Endothelial cell of umbilical vein (primary cell): Measurements from ENCODE around the gene MTFP1. TPM values are rescaled to one million over a fixed set of nuclear protein-coding genes. Genes with fewer than 3 reads are reported as not detected.

Experiments used
- BruUV-seq: library from RNA; stranded (reverse); fragments of 400-500 nt; replicated peaks from 2 replicates; lab custom pipeline; 2021; lab: Mats Ljungman, UMichigan
- CTCF ChIA-PET: fragments of 300-600, 350-600 bp; sonication (Branson Sonifier 250); formaldehyde crosslinking; loops from one replicate; lab custom pipeline; 2021; ENCODE audit warnings: antibody characterized with exemption, inconsistent platforms; lab: Charles Lee
- POLR2A ChIA-PET: fragments of 300-600, 350-600 bp; sonication (Branson Sonifier 250); formaldehyde crosslinking; loops from one replicate; lab custom pipeline; 2021; ENCODE audit warnings: antibody characterized with exemption, inconsistent platforms; lab: Charles Lee
- DNase-seq: peaks from one replicate; pipeline ENCODE4 v3.0.0-alpha.2; 2011; ENCODE audit warnings: low read depth, low spot score
- FAIRE-seq: peaks from 2 replicates; lab custom pipeline; 2011; peaks lifted over from hg19 to GRCh38; lab: Jason Lieb, UNC
- H2AFZ ChIP-seq: 2 replicates; pipeline ENCODE4 v1.6.0; 2012; ENCODE audit warnings: low read depth, low read length, control low read depth, inconsistent platforms
- H3K27ac ChIP-seq: 2 replicates; pipeline ENCODE4 v1.5.1; 2011; ENCODE audit warnings: low read depth, mild to moderate bottlenecking, control low read depth, low read length, moderate library complexity; ENCODE audit not compliant: insufficient read depth
- H3K27me3 ChIP-seq, 2 experiments: 2 replicates each; pipeline versions ENCODE4 v1.6.0 to v1.6.1; 2011; ENCODE audit warnings: low read length in 2 of 2, mixed read lengths in 1 of 2; ENCODE audit not compliant: control insufficient read depth in 2 of 2, insufficient read depth in 2 of 2
- H3K36me3 ChIP-seq, 2 experiments: 2 replicates in 1 of 2; 3 replicates in 1 of 2; pipeline ENCODE4 v1.5.1; 2011; ENCODE audit warnings: low read length in 2 of 2, mild to moderate bottlenecking in 1 of 2, moderate library complexity in 1 of 2; ENCODE audit not compliant: control insufficient read depth in 2 of 2, insufficient read depth in 2 of 2; ENCODE audit errors: extremely low read depth in 1 of 2
- H3K4me1 ChIP-seq: 3 replicates; pipeline ENCODE4 v1.5.1; 2011; ENCODE audit warnings: mild to moderate bottlenecking, low read length; ENCODE audit not compliant: control insufficient read depth, insufficient read depth; ENCODE audit errors: extremely low read depth
- H3K4me2 ChIP-seq: 2 replicates; pipeline ENCODE4 v1.6.1; 2011; ENCODE audit warnings: low read length, control low read depth, mixed read lengths; ENCODE audit not compliant: insufficient read depth
- H3K4me3 ChIP-seq, 3 experiments: fragments of 200-600 bp in 1 of 3; sonication (generic), shearing (Covaris generic) in 1 of 3; replicated peaks in 1 of 3; 2 replicates each; pipeline ENCODE4 v1.5.1; 2011 to 2016; ENCODE audit warnings: control low read depth in 3 of 3, low read length in 3 of 3, mild to moderate bottlenecking in 2 of 3, inconsistent platforms in 1 of 3, low read depth in 1 of 3, moderate library complexity in 1 of 3; ENCODE audit not compliant: insufficient read depth in 1 of 3
- H3K79me2 ChIP-seq: 2 replicates; pipeline ENCODE4 v1.6.0; 2012; ENCODE audit warnings: low read length, inconsistent platforms; ENCODE audit not compliant: control insufficient read depth, insufficient read depth
- H3K9ac ChIP-seq: replicated peaks from 2 replicates; pipeline ENCODE3; 2011; ENCODE audit warnings: low read length, control low read depth; ENCODE audit not compliant: insufficient read depth; ENCODE audit errors: extremely low read depth
- H3K9me1 ChIP-seq: replicated peaks from 3 replicates; pipeline ENCODE4 v1.6.0; 2011; ENCODE audit warnings: mild to moderate bottlenecking, low read length; ENCODE audit not compliant: control insufficient read depth, insufficient read depth; ENCODE audit errors: extremely low read depth
- H3K9me3 ChIP-seq: replicated peaks from 2 replicates; pipeline ENCODE4 v1.5.1; 2012; ENCODE audit warnings: low read length, inconsistent platforms; ENCODE audit not compliant: control insufficient read depth, insufficient read depth
- H4K20me1 ChIP-seq: replicated peaks from 2 replicates; pipeline ENCODE3; 2011; ENCODE audit warnings: mild to moderate bottlenecking, low read length; ENCODE audit not compliant: control insufficient read depth, insufficient read depth; ENCODE audit errors: extremely low read depth
- CTCF ChIP-seq, 2 donors: IDR thresholded peaks; 1 replicate in 1 of 2; 2 replicates in 1 of 2; pipeline ENCODE4 v1.5.1; 2011; ENCODE audit warnings: low read length in 2 of 2, mild to moderate bottlenecking in 2 of 2, moderate library complexity in 2 of 2, control low read depth in 1 of 2, inconsistent platforms in 1 of 2, low read depth in 1 of 2; ENCODE audit not compliant: insufficient read depth in 1 of 2; ENCODE audit errors: extremely low read depth in 1 of 2
- EZH2 ChIP-seq: IDR thresholded peaks from 2 replicates; pipeline ENCODE4 v1.6.1; 2012; ENCODE audit warnings: borderline replicate concordance, low read depth, mild to moderate bottlenecking, moderate library complexity, low read length, inconsistent platforms; ENCODE audit not compliant: severe bottlenecking
- FOS ChIP-seq: IDR thresholded peaks from 2 replicates; pipeline ENCODE4 v1.6.1; 2011; ENCODE audit warnings: mild to moderate bottlenecking, low read length, moderate library complexity, borderline replicate concordance; ENCODE audit not compliant: insufficient read depth
- GATA2 ChIP-seq: IDR thresholded peaks from 2 replicates; pipeline ENCODE4 v1.7.0; 2011; ENCODE audit warnings: low read depth, mild to moderate bottlenecking, moderate library complexity, mixed read lengths, low read length; ENCODE audit not compliant: insufficient read length, insufficient read depth
- JUN ChIP-seq: IDR thresholded peaks from 2 replicates; pipeline ENCODE4 v1.6.1; 2011; ENCODE audit warnings: borderline replicate concordance, low read depth; ENCODE audit not compliant: insufficient read length, insufficient read depth
- MAX ChIP-seq: IDR thresholded peaks from 2 replicates; pipeline ENCODE4 v1.6.1; 2011; ENCODE audit not compliant: insufficient read depth, insufficient read length
- MYC ChIP-seq: IDR thresholded peaks from one replicate; pipeline ENCODE4 v1.6.1; 2011; ENCODE audit warnings: mild to moderate bottlenecking, low read depth, low read length
- POLR2A ChIP-seq: IDR thresholded peaks from 2 replicates; pipeline ENCODE4 v1.6.1; 2012; ENCODE audit warnings: low read depth, mild to moderate bottlenecking, control low read depth, low read length
- POLR2AphosphoS5 ChIP-seq: IDR thresholded peaks from 2 replicates; pipeline ENCODE4 v1.6.1; 2012; ENCODE audit warnings: low read depth, mild to moderate bottlenecking, control low read depth, low read length, moderate library complexity; ENCODE audit not compliant: insufficient read depth
- dilution Hi-C: fragments of 300-500 bp; cut with MboI; formaldehyde crosslinking; loops from one replicate; pipeline ENCODE4 v1.15.0; 2019; ENCODE audit warnings: low sequenced_read_pairs; ENCODE audit not compliant: extremely low pct_ligation_motif_present
- intact Hi-C: fragments of 100-400 bp; cut with micrococcal nuclease; formaldehyde crosslinking; loops from one replicate; pipeline ENCODE4 v1.10.0; 2022
- polyA plus RNA-seq, 4 experiments: library from polyadenylated mRNA; depleted of rRNA in 3 of 4; stranded (reverse) in 3 of 4; unstranded in 1 of 4; fragments of >200 nt; gene quantifications; 2 replicates each; pipeline versions ENCODE4 v1.2.1 to v1.2.3, GENCODE V29; 2011 to 2012; ENCODE audit warnings: missing spikeins in 1 of 4
- total RNA-seq: library from RNA; stranded (reverse); gene quantifications from 2 replicates; pipeline ENCODE4 v1.2.3, GENCODE V29; 2021

MTFP1 gene
- total and polyA plus RNA-seq, 2 donors (not counting 3 experiments of a cell fraction or from before 2014, with no cell fraction given), result 30.3 to 41.9 TPM

- no peaks in the 10 kb centered on the region for H3K4me1 ChIP-seq
- TF ChIP-seq GATA2 (no peak), CTCF (IDR thresholded peaks at IDR 0.05; ENCODE audit: extremely low read depth in 1 of 2, insufficient read depth in 1 of 2, low read depth in 1 of 2, low read length in 2 of 2) (peak; percentile 77 to 83), MYC (no peak), EZH2 (no peak), MAX (no peak), JUN (no peak), POLR2AphosphoS5 (peak; percentile 64), POLR2A (peak; percentile 21), FOS (no peak)
- no peak overlapping the region for H3K27ac ChIP-seq
- H3K27me3 ChIP-seq, result no peaks in the 10 kb centered on the region
- no peaks in the 10 kb centered on the region for H3K9me1 ChIP-seq
- intact Hi-C loops, result loop anchor here (1.0 kb wide), 3 partner anchors 40 to 310 kb away; no protein-coding TSS in a partner anchor
- ChIA-PET POLR2A (interaction anchor here (0.6 to 1.0 kb wide), 2 partner anchors 21 to 873 kb away, joined by 4 to 5 read pairs; no protein-coding TSS in a partner anchor), CTCF (interaction anchor here (0.7 to 4.3 kb wide), 14 partner anchors 11 to 640 kb away, joined by 3 to 40 read pairs (median 4); partner anchors contain the start of genes MTFP1, RNF215 and SEC14L2)
- TSS peak; percentile 99 for BruUV-seq
- DNase-seq, result peak; percentile 76
- peak; percentile 95 for FAIRE-seq
- H2AFZ ChIP-seq, result peak overlapping the region; percentile 97
- H3K9ac ChIP-seq, result no peak overlapping the region
- no peaks in the 10 kb centered on the region for H3K36me3 ChIP-seq
- no peaks in the 10 kb centered on the region for H3K9me3 ChIP-seq
- no peaks in the 10 kb centered on the region for H4K20me1 ChIP-seq
- H3K79me2 ChIP-seq, result no peaks in the 10 kb centered on the region
- dilution Hi-C loops, result no loop called here
- no peak overlapping the region for H3K4me3 ChIP-seq
- peak overlapping the region; percentile 52 for H3K4me2 ChIP-seq
Observed at GRCh38 chr22:30444632-30445437, 19.3 kb downstream of the MTFP1 start.
